ENCODE measurements around the gene WWP2. TPM values are rescaled to one million over a fixed set of nuclear protein-coding genes. Genes with fewer than 3 reads are reported as not detected.

WWP2 gene
- total RNA-seq, 6 donors from 2014 or later = 59.5 to 125 (median 82.3) TPM

DNA sequence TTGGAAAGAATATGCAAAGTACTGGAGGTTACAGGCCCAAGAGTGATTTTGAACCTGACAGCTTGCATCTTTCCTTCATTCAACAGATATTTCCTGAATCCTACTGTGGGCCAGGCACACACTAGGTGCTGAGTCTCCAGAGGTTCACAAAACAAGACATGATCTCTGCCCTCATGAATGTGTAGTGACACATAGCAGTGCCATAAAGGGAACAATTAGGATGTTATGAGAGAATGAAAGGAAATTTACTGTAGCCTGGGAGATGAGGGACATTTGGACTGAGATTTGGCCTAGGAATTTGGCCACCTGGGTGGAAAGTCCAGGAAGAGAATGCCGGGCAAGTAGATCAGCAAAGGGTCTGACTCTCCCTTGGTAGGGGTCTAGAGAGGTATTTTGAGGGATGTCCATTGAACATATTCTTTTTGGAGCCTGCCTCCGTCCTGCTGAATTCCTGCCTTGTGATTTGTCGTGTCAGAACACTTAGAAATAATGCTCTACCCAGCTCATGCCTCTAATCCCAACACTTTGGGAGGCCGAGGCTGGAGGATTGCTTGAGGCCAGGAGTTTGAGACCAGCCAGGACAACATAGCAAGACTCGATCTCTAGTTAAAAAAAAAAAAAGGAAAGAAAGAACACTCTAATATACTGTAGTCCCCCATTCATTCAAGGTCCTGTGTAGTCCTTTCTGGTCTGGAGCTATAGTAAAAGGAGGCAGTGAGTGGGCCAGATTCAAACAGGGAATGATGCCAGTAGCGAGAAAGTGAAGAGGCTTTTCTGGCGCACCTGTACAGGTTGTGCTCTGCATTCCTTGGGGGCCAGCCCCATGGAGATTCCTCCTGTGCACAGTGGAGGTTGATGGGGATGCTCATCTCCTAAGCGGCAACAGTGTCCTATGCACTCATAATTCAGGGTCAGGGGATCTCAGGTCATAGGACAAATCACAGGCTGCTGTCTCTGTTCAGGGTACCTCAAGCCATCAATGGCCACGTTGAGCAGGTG lies 98.4 kb downstream of the WWP2 start:
- Histone ChIP-seq H3K4me1 (peaks cover 16 to 35% (median 27%) of the 10 kb centered on the region in 4 donors), H3K36me3 (peaks cover 0 to 4% (median 1%) of the 10 kb centered on the region in 4 donors), H3K27me3 (no peaks in the 10 kb centered on the region), H3K27ac (peak overlapping the region; percentile 37 to 81 (median 79)), H3K4me3 (no peak overlapping the region), H3K9me3 (no peaks in the 10 kb centered on the region)
- 84% methylated on average over 9 of the region's 9 CpGs for WGBS, 2 donors
- TF ChIP-seq CTCF (IDR thresholded peaks at IDR 0.05) = no peak
- TF ChIP-seq POLR2AphosphoS5 (IDR thresholded peaks at IDR 0.05) = no peak
- TF ChIP-seq POLR2A (IDR thresholded peaks at IDR 0.05) = no peak
- TF ChIP-seq EP300 (IDR thresholded peaks at IDR 0.05) = no peak
- peak; percentile 6 to 63 for ATAC-seq (ENCODE audit: low FRiP score in 2 of 2)
- DNase-seq = peak in 1 of 2 donors; percentile 28

- peaks cover 16 to 41% (median 29%) of the 10 kb centered on the region in 4 donors for H3K4me1 ChIP-seq
- H3K4me3 ChIP-seq = peak overlapping the region in 2 of 4 donors; percentile 4 to 24
- H3K9me3 ChIP-seq = no peaks in the 10 kb centered on the region
- no peak for TF ChIP-seq EP300 (IDR thresholded peaks at IDR 0.05)
- TF ChIP-seq CTCF (IDR thresholded peaks at IDR 0.05) = no peak
- TF ChIP-seq POLR2AphosphoS5 (IDR thresholded peaks at IDR 0.05) = no peak
- no peak for TF ChIP-seq POLR2A (IDR thresholded peaks at IDR 0.05)
- H3K27me3 ChIP-seq = no peaks in the 10 kb centered on the region
- H3K27ac ChIP-seq = peak overlapping the region; percentile 37 to 81 (median 79)
- ATAC-seq (ENCODE audit: low FRiP score in 2 of 2) = peak; percentile 59 to 79
- peak in 1 of 2 donors; percentile 34 for DNase-seq
- 24% methylated on average over 12 of the region's 12 CpGs for WGBS, 2 donors
- peaks cover 0 to 4% (median 1%) of the 10 kb centered on the region in 4 donors for H3K36me3 ChIP-seq
Measured at GRCh38 chr16:69861292-69862030, 99.3 kb downstream of the WWP2 start.

DNA sequence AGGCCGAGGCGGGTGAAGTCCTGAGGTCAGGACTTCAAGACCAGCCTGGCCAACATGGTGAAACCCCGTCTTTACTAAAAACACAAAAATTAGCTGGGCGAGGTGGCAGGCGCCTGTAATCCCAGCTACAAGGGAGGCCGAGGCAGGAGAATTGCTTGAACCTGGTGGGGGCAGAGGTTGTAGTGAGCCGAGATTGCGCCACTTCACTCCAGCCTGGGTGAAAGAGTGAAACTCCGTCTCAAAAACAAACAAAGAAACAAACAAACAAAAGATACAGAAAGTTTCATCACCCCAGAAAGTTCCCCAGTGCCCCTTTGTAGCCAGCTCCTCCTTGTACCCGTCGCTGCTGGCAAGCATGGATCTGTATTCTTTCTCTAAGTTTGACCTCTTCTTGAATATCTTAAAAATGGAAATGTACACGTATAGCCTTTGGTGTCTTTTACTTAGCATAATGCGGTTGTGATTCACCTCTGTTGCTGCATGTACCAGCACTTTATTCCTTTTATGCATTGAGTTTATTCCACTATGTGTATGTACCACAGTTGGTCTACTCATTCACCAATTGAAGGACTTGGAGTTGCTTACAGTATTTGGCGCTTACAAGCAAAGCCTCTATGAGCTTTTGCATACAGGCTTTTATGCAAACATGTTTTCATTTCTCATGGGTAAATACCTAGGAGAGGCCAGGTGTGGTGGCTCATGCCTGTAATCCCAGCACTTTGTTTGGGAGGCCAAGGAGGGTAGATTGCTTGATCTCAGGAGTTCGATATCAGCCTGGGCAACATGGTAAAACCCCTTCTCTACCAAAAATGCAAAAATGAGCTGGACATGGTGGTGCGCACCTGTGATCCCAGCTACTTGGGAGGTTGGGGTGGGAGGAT lies 101.5 kb downstream of the WWP2 start:
- H3K4me1 ChIP-seq = peaks cover 16 to 41% (median 29%) of the 10 kb centered on the region in 4 donors
- H3K36me3 ChIP-seq = peaks cover 0 to 9% (median 1%) of the 10 kb centered on the region in 4 donors
- H3K9me3 ChIP-seq = no peaks in the 10 kb centered on the region
- H3K27me3 ChIP-seq = no peaks in the 10 kb centered on the region
- no peak for ATAC-seq (ENCODE audit: low FRiP score in 2 of 2)
- DNase-seq = no peak
- 92% methylated on average over 16 of the region's 16 CpGs for WGBS, 2 donors
- no peak overlapping the region for H3K4me3 ChIP-seq
- no peak overlapping the region for H3K27ac ChIP-seq
- TF ChIP-seq EP300 (IDR thresholded peaks at IDR 0.05) = no peak
- no peak for TF ChIP-seq POLR2AphosphoS5 (IDR thresholded peaks at IDR 0.05)
- no peak for TF ChIP-seq POLR2A (IDR thresholded peaks at IDR 0.05)
- no peak for TF ChIP-seq CTCF (IDR thresholded peaks at IDR 0.05)

DNA sequence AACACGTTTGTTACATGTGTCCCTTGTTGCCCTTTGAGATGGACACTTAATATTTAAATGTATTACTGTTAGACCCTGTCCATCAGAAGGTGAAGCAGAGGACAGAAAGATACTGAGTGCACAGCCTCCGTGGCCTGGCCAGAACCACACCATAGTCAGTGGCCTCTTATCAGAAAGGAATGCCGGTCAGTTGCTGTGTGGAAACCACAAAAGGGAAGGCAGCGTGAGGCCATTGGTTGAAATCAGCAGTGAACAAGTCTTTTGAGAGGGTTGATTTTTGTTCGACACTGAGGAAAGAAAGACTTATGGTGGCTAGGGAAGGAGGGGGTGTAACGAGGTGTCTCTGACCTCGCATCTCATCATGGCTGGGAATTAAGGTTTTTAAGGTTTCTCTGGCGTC lies 103.6 kb downstream of the WWP2 start:
- Histone ChIP-seq H3K4me3 (no peak overlapping the region), H3K4me1 (peaks cover 16 to 26% (median 21%) of the 10 kb centered on the region in 4 donors), H3K36me3 (peaks cover 0 to 14% (median 1%) of the 10 kb centered on the region in 4 donors), H3K27ac (no peak overlapping the region), H3K27me3 (no peaks in the 10 kb centered on the region), H3K9me3 (no peaks in the 10 kb centered on the region)
- ATAC-seq (ENCODE audit: low FRiP score in 2 of 2) (peak in 1 of 2 donors; percentile 50), DNase-seq (peak in 1 of 2 donors; percentile 66)
- 56 to 79% methylated on average over 8 of the region's 8 CpGs for WGBS, 2 donors
- TF ChIP-seq CTCF (IDR thresholded peaks at IDR 0.05) = no peak
- TF ChIP-seq EP300 (IDR thresholded peaks at IDR 0.05) = no peak
- no peak for TF ChIP-seq POLR2A (IDR thresholded peaks at IDR 0.05)
- no peak for TF ChIP-seq POLR2AphosphoS5 (IDR thresholded peaks at IDR 0.05)

Data from upper lobe of left lung (tissue), 6 donors.